ENCODE results near the gene CPA4.

CPA4 gene

GRCh38 chr7:130346177-130346905 is 53.4 kb downstream of the CPA4 start:
- no peak for DNase-seq

DNA sequence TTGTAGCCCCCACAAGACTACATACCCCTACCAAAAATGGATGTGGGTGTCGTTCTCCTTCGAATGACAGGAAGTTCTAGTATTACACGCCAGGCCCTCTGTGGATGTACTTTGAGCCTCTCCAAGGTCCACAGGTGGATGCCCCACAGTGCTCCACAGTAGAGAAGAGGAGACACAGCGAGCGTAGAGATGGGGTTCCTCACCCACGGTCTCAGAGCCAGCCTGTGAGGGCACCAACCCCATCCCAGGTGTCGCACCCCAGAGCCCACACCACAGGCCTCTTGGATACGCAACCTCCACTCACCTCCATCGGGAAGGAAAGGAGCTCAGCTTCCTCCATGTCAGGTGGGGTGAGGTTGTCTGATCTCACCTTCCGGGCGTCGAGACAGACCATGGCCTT is 54.0 kb downstream of the CPA4 start:
- DNase-seq = no peak

DNA sequence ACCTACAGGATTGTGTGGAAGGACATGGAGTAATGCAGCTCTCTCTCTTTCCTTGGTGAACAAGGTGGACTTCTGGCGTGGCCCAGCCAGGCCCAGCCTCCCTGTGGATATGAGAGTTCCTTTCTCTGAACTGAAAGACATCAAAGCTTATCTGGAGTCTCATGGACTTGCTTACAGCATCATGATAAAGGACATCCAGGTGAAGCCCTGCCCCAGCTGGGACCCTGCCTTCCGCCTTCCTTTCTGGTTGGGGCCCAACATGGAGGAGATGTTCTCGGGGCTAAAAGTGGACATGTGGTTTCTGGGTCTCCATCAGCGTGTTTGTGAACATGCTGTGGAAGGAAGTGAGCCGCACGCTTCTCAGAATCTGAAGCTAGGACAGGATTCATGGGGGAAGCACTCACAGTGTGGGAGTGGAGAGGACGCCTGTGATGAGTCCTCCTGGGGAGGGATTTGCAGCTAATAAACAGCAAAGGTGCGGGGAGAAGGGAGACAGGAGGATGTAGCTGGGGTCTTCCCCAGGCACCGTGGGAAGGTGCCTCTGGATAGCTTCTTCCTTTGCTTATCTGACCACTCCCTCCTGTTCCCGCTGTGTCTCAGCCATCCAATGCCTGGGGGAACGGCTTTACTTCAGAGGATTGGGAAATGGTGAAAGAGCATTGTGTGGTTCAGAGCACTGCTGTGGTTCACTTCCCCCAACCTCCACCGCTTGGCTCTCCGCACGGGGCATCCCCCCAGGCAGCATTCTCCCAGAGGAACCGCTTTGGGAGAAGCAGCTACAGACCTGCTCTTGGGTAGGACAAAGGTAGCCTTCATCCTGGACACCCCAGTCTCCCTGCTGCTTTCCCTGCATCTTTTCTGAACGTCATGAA is 57.2 kb downstream of the CPA4 start:
- no peak for DNase-seq

DNA sequence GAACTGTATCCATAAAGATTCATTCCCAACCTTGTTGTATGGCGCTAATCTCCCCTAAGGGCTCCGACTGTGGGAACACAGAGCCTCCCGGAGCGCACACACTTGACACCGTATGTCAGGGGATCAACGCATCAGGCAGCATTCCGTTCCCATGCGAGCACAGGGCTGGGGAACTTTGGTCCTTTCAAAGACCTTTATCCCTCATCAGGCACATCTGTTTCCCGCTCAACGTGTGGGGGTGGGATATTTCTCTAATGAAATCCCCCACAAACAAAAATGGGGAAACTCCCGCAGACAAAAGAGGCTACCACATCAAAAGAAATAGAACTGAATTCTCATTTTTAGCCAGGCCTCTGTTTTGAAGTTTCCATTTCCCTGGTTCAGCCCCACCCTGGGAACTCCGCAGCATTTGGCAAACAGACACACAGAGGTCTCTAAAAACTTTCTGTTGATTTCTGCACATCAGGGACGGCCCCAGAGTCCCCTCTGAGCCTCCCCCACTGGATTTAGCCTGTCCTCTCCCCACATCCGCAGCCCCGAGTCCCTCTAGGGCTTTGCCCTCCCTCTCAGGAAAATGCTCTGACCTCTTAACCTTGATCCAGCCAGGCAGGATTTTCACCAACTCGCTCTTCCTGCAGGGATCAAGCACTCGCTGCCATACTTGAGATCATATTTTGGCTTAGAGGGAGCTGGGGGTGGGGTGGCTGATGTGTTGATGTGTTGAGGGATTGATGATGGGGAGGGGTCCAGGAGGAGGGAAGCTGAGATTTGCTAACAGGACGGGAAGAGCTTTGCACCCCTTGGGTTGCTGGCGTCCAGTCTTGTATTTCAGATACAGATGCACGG is 58.2 kb downstream of the CPA4 start:
- DNase-seq = no peak

DNA sequence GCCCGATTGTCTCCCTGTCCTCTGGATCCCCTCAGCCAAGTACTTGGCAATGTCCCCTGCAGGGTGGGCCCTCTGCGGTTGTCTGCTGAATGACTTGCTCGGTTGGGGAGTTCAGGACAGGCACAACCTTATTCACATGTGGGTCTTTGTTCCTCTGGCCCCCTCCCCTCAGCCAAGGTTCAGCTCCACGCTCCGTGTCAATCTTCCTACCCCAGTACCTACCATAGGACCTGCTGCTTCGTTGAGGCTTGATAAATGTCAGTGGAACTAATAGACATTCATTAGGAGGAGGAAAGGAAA is 58.8 kb downstream of the CPA4 start:
- no peak for DNase-seq

DNA sequence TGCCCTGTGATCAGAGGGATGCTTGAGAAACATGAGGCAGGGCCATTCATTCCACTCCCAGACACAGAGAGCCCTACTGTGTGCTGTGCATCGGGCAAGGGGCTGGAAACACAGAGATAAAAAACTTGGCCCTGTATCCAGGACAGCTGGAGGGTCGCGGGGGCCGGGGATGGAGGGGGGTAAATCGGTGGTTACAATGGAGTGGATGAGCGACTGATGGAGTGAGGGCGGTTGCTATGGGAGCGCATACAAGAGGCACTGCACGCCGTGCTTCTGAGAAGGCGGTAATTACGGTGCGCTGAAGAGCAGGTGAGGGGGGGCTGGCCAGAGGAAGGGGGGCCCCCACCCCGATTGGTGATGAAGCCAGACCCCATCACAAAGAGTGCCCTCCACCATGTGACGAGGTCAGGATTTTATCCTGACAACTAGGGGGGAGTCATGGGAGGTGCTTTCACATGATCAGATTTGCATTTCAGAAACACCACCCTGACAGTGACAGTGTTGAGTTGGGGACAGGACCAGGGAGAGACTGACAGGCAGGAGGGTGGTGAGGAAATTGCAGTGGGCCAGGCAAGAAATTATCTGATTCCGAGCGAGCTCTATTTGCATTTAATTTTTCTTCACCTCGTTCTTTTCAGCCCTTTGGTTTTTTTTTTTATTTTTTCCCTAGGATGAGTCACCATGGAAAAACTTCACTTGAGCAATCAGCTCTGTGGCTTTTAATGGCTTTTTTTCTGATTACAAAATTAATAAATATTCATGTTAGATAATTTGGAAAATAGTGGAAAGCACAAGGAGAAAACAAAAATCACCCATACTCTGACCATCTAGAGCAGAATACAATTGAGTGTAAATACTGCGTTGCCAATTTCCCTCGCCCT is 59.5 kb downstream of the CPA4 start:
- DNase-seq = peak; percentile 92

DNA sequence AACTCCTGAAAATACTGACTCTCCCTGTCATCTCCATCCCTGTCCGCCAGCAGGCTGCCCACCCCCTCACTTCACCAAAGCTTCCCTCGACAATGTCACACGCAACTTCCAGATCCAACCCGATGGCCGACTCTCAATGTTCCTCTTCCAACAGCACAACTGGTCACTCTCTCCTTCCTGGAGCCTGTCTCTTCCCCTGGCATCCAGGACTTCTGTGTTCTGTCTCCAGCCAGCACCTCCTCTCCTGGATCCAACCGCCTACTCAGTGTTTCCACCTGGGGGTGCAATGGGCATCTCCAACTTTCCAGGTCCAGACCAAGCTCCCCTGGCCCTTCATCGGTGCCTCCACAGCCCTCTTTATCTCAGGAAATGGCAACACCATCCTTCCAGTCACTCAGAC is 60.2 kb downstream of the CPA4 start:
- DNase-seq = no peak

- no peak for DNase-seq
Observed at GRCh38 chr7:130356121-130356875, 63.3 kb downstream of the CPA4 start.

DNA sequence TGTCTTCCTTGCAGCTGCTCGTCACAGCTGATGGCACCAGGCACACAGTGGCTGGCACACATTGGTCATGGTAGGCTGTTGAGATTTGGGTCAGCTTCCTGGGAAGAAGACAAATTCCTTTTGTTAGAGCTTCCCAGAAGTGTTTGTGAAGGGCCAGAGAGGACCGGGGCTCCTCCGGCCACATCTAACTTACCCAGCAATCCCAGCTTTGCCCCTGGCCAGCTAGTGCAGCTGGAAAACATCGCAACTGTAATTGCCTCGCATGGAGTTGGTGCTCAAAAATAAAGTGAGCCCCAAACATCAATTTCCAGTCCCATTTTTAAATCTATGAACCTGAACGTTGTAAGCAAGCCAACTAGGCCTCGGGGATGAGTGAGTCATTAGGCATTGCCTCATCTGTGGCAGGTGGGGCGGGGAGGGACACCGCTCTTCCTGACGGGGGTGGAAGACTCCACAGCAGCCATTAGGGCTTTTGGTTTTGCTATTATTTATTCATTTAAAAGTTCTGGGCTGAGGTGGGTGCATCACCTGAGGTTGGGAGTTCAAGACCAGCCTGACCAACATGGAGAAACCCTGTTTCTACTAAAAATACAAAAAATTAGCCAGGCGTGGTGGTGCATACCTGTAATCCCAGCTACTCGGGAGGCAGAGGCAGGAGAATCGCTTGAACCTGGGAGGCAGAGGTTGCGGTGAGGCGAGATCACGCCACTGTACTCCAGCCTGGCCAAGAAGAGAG is 64.1 kb downstream of the CPA4 start:
- no peak for DNase-seq

DNA sequence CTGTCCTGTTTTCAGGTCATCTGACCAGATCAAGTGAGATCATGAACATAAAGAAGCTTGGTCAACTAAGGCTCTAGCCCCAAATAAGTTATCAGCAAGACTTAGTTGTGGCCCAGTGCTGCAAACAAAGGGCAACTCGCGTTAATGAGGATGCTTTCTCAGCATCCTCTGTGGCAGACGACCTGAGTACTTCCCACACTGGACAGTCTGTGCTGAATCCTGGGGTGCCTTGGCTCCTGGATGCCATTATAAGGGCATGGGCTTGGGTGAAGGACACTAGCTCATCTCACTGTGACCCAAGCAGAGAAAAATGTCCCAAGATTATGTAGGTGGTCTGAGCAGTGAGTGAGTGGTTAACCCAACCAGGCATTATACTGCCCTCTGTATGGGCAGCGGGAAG is 65.5 kb downstream of the CPA4 start:
- DNase-seq = no peak

DNA sequence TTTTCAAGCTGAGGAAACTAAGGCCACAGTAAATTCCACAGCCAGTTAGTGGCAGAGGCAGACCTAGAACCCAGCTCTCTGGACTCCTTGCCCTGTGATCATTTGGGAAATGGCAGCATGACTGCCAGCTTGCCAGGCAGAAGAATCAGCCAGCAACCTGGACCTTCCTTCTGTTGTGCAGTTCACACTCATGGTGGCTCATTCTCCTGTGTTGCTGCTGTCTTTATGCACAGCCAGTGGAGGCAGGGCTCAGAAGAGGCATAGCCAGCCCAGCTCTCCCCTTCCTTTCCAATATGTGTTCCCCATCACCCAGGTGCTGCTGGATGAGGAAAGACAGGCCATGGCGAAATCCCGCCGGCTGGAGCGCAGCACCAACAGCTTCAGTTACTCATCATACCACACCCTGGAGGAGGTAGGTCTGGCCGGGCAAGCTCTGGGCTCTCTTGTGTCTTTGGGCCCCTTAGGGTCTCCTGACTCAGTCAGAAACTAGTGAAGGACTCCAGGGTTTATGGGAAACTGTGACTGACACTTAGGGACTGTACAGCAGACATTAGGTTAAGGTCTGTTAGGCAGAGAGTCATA is 66.4 kb downstream of the CPA4 start:
- DNase-seq = no peak

GRCh38 chr7:130360518-130360917 is 67.6 kb downstream of the CPA4 start:
- DNase-seq = no peak

DNA sequence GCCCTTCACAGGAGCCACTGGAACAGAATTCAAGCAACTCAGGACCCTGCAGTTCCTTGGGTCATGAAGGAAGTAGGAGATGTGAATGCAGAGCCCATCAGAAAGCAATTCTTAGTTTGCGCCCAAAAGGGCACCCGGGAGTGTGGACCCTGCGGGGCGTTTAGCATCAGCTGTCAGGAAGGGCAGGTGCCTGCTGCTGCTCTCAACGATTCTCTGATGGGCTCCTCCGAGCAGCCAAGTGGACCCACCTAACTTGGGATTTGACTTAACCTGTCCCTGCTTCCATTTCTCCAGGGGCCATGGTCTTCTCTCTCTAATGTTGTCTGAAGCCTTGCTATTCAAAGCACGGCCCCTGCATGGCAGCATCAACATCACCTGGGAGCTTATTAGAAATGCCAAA is 68.7 kb downstream of the CPA4 start:
- DNase-seq = no peak

- DNase-seq = no peak
Observed at GRCh38 chr7:130362251-130362816, 69.4 kb downstream of the CPA4 start.

DNA sequence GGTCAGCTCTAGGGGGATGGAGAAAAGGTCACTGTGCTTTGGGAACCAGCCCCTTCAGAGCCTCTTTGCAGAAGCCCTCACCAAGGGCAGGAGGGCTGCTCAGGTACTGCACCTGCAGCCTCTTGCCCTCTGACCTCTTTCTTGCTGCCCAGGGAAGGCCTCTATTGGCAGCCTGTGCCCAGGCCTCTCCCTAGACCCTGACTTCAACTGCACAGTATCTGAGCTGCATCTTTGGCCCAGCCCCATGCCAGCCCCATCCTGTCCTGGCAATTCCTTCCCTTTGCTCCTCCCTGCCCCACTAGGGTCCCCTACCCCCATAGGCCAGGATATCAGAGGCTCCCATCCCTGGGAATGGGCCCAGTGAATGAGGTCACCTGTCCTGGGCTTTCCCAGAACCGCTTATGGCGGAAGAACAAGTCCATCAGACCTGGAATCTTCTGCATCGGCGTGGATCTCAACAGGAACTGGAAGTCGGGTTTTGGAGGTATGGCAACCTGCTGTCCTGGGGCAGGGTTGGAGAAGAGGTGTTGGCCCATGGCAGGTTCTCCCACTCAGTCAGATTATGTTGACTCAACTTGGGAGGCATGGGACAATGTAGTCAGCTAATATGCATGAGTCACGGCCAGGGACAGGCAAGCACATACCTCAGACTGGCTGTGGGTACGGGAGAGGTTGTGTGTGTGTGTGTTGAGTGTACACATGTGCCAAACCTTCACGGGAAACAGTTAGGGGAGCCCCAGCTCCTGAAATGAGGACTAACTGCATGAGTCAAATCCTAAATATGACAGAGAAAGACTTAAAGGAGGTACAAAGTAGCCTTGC is 70.3 kb downstream of the CPA4 start:
- DNase-seq = no peak

DNA sequence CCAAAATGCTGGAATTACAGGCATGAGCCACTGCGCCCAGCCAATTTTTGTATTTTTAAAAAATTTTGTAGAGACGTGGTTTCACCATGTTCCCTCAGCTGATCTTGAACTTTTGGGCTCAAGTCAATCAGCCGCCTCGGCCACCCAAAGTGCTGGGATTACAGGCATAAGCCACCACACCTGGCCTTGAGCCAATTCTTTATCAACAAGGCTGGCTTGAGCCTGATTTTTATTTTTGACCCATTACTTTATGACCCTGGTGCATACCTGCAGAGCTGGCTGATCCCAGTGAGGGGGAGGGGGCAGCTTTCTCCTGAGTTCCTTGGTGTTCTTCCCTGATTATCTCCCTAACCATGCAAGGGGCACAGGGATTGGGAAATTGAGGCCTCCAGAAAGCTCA is 71.5 kb downstream of the CPA4 start:
- DNase-seq = no peak

DNA sequence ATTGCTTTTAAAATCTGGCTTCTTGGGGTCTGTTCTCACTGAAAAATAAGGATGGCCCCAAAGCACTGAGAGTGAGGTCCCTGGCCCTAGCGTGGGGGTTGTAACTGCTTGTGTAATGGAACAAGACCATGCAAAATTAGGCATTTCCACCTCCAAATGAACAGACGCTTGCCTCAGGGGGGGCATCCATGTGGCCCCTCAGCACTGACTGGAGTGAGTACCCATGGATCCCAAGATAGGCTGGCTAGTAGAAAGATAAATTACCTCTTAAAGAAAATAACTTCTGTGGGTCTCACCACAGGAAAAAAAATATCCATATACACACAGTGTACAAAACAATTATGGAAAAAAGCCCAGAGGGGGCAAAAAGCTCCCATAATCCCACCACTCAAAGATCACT is 72.1 kb downstream of the CPA4 start:
- DNase-seq = no peak

GRCh38 chr7:130365511-130366441 is 72.8 kb downstream of the CPA4 start:
- peak; percentile 99 for DNase-seq

Data from NCI-H1436 treated with DMSO at 0.1 percent for 48 hours (cell line).